HepG2 (cell line): ENCODE measurements around the gene CDH2. TPM values are rescaled to one million over a fixed set of nuclear protein-coding genes. Genes with fewer than 3 reads are reported as not detected.

Experiments used
- ATF3 ChIP-seq: sonication (generic); formaldehyde crosslinking; IDR thresholded peaks from 2 replicates; pipeline ENCODE4 v1.4.0; 2020; ENCODE audit warnings: missing genetic modification reagents
- CERS6 ChIP-seq: sonication (generic); formaldehyde crosslinking; IDR thresholded peaks from 2 replicates; pipeline ENCODE4 v1.5.0; 2020; ENCODE audit warnings: missing genetic modification reagents
- CSRNP2 ChIP-seq: sonication (generic); formaldehyde crosslinking; conservative IDR thresholded peaks from 2 replicates; pipeline ENCODE4 v1.8.0; 2022; ENCODE audit warnings: low read depth, missing genetic modification reagents
- DDIT3 ChIP-seq: sonication (generic); formaldehyde crosslinking; IDR thresholded peaks from 2 replicates; pipeline ENCODE4 v1.4.0; 2020; ENCODE audit warnings: mild to moderate bottlenecking, missing genetic modification reagents
- DNMT1 ChIP-seq: sonication (generic); formaldehyde crosslinking; IDR thresholded peaks from 2 replicates; pipeline ENCODE4 v1.5.1; 2020; ENCODE audit warnings: mild to moderate bottlenecking, missing genetic modification reagents
- E2F1 ChIP-seq: sonication (generic); formaldehyde crosslinking; IDR thresholded peaks from 2 replicates; pipeline ENCODE4 v1.5.0; 2020; ENCODE audit warnings: missing genetic modification reagents
- FIP1L1 ChIP-seq: fragments of 200-400 bp; formaldehyde crosslinking; IDR thresholded peaks from 2 replicates; pipeline ENCODE4 v1.6.1; 2018; ENCODE audit warnings: low read depth, mild to moderate bottlenecking, low read length, moderate library complexity, borderline replicate concordance; ENCODE audit not compliant: insufficient read depth
- FOXA1 ChIP-seq, 2 experiments: fragments of 450-650 bp in 1 of 2; sonication (generic) in 1 of 2; formaldehyde crosslinking in 1 of 2; IDR thresholded peaks; 2 replicates each; pipeline versions ENCODE4 v1.4.0 to v1.6.1; 2016 to 2020; ENCODE audit warnings: missing genetic modification reagents in 1 of 2
- FOXK1 ChIP-seq: sonication (generic); formaldehyde crosslinking; IDR thresholded peaks from 2 replicates; pipeline ENCODE4 v1.4.0; 2020; ENCODE audit warnings: low read depth, missing genetic modification reagents, borderline replicate concordance
- GTF3A ChIP-seq: sonication (generic); formaldehyde crosslinking; conservative IDR thresholded peaks from 2 replicates; pipeline ENCODE4 v1.4.0; 2020; ENCODE audit warnings: mild to moderate bottlenecking, missing genetic modification reagents
- HNRNPUL1 ChIP-seq: fragments of 200-400 bp; formaldehyde crosslinking; IDR thresholded peaks from 2 replicates; pipeline ENCODE4 v1.6.1; 2017; ENCODE audit warnings: low read depth, mild to moderate bottlenecking, low read length, moderate library complexity
- MXD1 ChIP-seq: sonication (generic); formaldehyde crosslinking; IDR thresholded peaks from 2 replicates; pipeline ENCODE4 v1.4.0; 2020; ENCODE audit warnings: mild to moderate bottlenecking, missing genetic modification reagents
- MXD3 ChIP-seq: IDR thresholded peaks from 2 replicates; pipeline ENCODE4 v1.6.1; 2016; ENCODE audit warnings: mild to moderate bottlenecking, missing biosample characterization, missing genetic modification reagents
- PRMT3 ChIP-seq: sonication (generic); formaldehyde crosslinking; IDR thresholded peaks from 2 replicates; pipeline ENCODE4 v1.8.1; 2022; ENCODE audit warnings: low read depth, mild to moderate bottlenecking, moderate library complexity, missing genetic modification reagents, borderline replicate concordance
- PRPF4 ChIP-seq: fragments of 200-400 bp; formaldehyde crosslinking; IDR thresholded peaks from 2 replicates; pipeline ENCODE4 v1.6.1; 2016; ENCODE audit warnings: low read length, low read depth; ENCODE audit not compliant: poor library complexity, severe bottlenecking
- RFX1 ChIP-seq: fragments of 450-650 bp; IDR thresholded peaks from 2 replicates; pipeline ENCODE4 v1.6.1; 2017
- ZBTB14 ChIP-seq: sonication (generic); formaldehyde crosslinking; IDR thresholded peaks from 2 replicates; pipeline ENCODE4 v1.4.0; 2020; ENCODE audit warnings: missing genetic modification reagents
- ZBTB37 ChIP-seq: sonication (generic); formaldehyde crosslinking; IDR thresholded peaks from 2 replicates; pipeline ENCODE4 v1.4.0; 2020; ENCODE audit warnings: mild to moderate bottlenecking, missing genetic modification reagents
- ZNF101 ChIP-seq: sonication (generic); formaldehyde crosslinking; IDR thresholded peaks from 2 replicates; pipeline ENCODE4 v1.4.0; 2020; ENCODE audit warnings: mild to moderate bottlenecking, low read depth, missing genetic modification reagents, borderline replicate concordance
- ZNF766 ChIP-seq: sonication (generic); formaldehyde crosslinking; IDR thresholded peaks from 2 replicates; pipeline ENCODE4 v1.5.0; 2020; ENCODE audit warnings: missing genetic modification reagents, borderline replicate concordance
- ZNF792 ChIP-seq: IDR thresholded peaks from 2 replicates; pipeline ENCODE4 v1.6.1; 2016
- polyA plus RNA-seq, 8 experiments: library from polyadenylated mRNA; depleted of rRNA in 3 of 8; stranded (reverse) in 7 of 8; unstranded in 1 of 8; fragments of >200 nt; fragmentation: Illumina TruSeq in 4 of 8; extraction: Trizol in 4 of 8; gene quantifications; 2 replicates each; pipeline versions ENCODE4 v1.2.1 to v1.2.3, GENCODE V29; 2011 to 2016; ENCODE audit warnings: low read depth in 4 of 8, missing spikeins in 1 of 8, mixed read lengths in 1 of 8; ENCODE audit not compliant: insufficient read depth in 1 of 8
- total RNA-seq, 5 experiments: library from RNA; depleted of rRNA; stranded (reverse); fragments of >200 nt; fragmentation: Illumina TruSeq; extraction: Trizol; gene quantifications; 2 replicates each; pipeline ENCODE4 v1.2.3, GENCODE V29; 2016; ENCODE audit warnings: low read depth in 1 of 5

CDH2 gene
- total and polyA plus RNA-seq, 2 of the 13 experiments (the other 11 are each of a cell fraction or from before 2014, with no cell fraction given) = 18.6 to 36.1 TPM

- TF ChIP-seq ZBTB37 (no peak), ZNF766 (no peak), MXD3 (no peak), ZNF101 (no peak), FIP1L1 (no peak), ZNF792 (no peak), DDIT3 (CRISPR knock-in tag) (no peak), CERS6 (CRISPR knock-in tag) (no peak), MXD1 (CRISPR knock-in tag) (no peak), HNRNPUL1 (no peak), PRPF4 (no peak), GTF3A (no peak), E2F1 (no peak), RFX1 (no peak), FOXK1 (CRISPR knock-in tag) (no peak), CSRNP2 (CRISPR knock-in tag) (no peak), ATF3 (no peak), ZBTB14 (CRISPR knock-in tag) (no peak), PRMT3 (CRISPR knock-in tag) (no peak), FOXA1 (IDR thresholded peaks at IDR 0.05) (no peak), FOXA1 (CRISPR knock-in tag; IDR thresholded peaks at IDR 0.05) (0 out of 2 replicates have a peak, but pooled peaks have one; percentile 15), DNMT1 (no peak)
Observed at GRCh38 chr18:28073658-28074057, 103.3 kb downstream of the CDH2 start (continued).
